ENCODE results near the gene TUB. TPM values are rescaled to one million over a fixed set of nuclear protein-coding genes. Genes with fewer than 3 reads are reported as not detected.
A peak's percentile ranks its signal among the peaks of the same experiment; 100 is the strongest.

TUB gene
- total and polyA plus RNA-seq, 2 of the 8 experiments (the other 6 are each of a cell fraction or from before 2014, with no cell fraction given): 15.3 to 31.3 TPM

GRCh38 chr11:8038393-8038792 lies 42.6 kb upstream of the TUB start:
- Histone ChIP-seq H3K4me2 (ENCODE audit: insufficient read depth in 1 of 2, low read depth in 2 of 2, low read length in 2 of 2) (no peak overlapping the region), H3K79me2 (ENCODE audit: control insufficient read depth in 1 of 2, insufficient read depth in 2 of 2, low read length in 2 of 2) (no peaks in the 10 kb centered on the region), H2BK20ac (ENCODE audit: low read length) (no peak overlapping the region), H3K56ac (replicated peaks; ENCODE audit: insufficient read length, low read depth, low read length) (no peak overlapping the region), H3K23ac (ENCODE audit: insufficient read length) (no peak overlapping the region), H2BK15ac (ENCODE audit: low read length) (no peak overlapping the region), H2BK120ac (replicated peaks; ENCODE audit: low read depth, low read length) (no peak overlapping the region), H3K27ac (ENCODE audit: low read depth, low read length) (no peak overlapping the region), H3K9me3 (ENCODE audit: insufficient read depth in 2 of 2, low read depth in 1 of 2, low read length in 1 of 2) (no peaks in the 10 kb centered on the region), H3K27me3 (replicated peaks in 1 of 4; ENCODE audit: control insufficient read depth in 3 of 4, extremely low read depth in 1 of 4, insufficient read depth in 3 of 4, low read length in 3 of 4) (no peaks in the 10 kb centered on the region; a peak in 1 of 7 replicates), H4K8ac (ENCODE audit: extremely low read depth, insufficient read depth, low read length) (no peak overlapping the region), H2AK5ac (ENCODE audit: low read depth, low read length) (no peak overlapping the region), H3K18ac (ENCODE audit: extremely low read depth, low read length) (no peak overlapping the region), H3K4me3 (ENCODE audit: extremely low read depth in 1 of 4, insufficient read depth in 2 of 4, low read depth in 3 of 4, low read length in 4 of 4) (no peak overlapping the region), H2BK5ac (ENCODE audit: low read depth, low read length) (no peak overlapping the region), H4K5ac (ENCODE audit: insufficient read length, low read depth, low read length) (no peak overlapping the region), H3K23me2 (ENCODE audit: low read depth, low read length) (no peaks in the 10 kb centered on the region), H4K91ac (replicated peaks; ENCODE audit: insufficient read length, low read length) (no peak overlapping the region), H3K36me3 (ENCODE audit: control insufficient read depth in 2 of 4, insufficient read depth in 4 of 4, low read length in 3 of 4) (no peaks in the 10 kb centered on the region), H3K4ac (replicated peaks; ENCODE audit: insufficient read length, low read depth, low read length) (no peak overlapping the region), H3K79me1 (ENCODE audit: low read depth, low read length) (no peaks in the 10 kb centered on the region), H2AFZ (ENCODE audit: low read length) (no peak overlapping the region), H3K9ac (replicated peaks in 1 of 4; ENCODE audit: extremely low read depth in 1 of 4, low read depth in 3 of 4, low read length in 3 of 4) (no peak overlapping the region), H2BK12ac (ENCODE audit: low read depth, low read length) (no peak overlapping the region), H4K20me1 (replicated peaks in 1 of 2; ENCODE audit: control insufficient read depth in 1 of 2, insufficient read depth in 2 of 2, low read length in 2 of 2) (no peaks in the 10 kb centered on the region), H3K14ac (ENCODE audit: insufficient read length) (no peak overlapping the region), H3K4me1 (replicated peaks in 1 of 4; ENCODE audit: control insufficient read depth in 3 of 4, insufficient read depth in 4 of 4, low read length in 3 of 4) (no peaks in the 10 kb centered on the region; a peak in 1 of 7 replicates)
- DNase-seq (ENCODE audit: low read depth in 1 of 2, low spot score in 2 of 2) (peak in 1 of 2 experiments; percentile 46), FAIRE-seq (no peak)
- TF ChIP-seq MAFK (IDR thresholded peaks at IDR 0.05; ENCODE audit: low read depth, low read length) (no peak), CBX8 (IDR thresholded peaks at IDR 0.05; ENCODE audit: borderline replicate concordance, low read depth, low read length) (no peak), SIX5 (IDR thresholded peaks at IDR 0.05; ENCODE audit: low read depth, low read length) (no peak), BACH1 (IDR thresholded peaks at IDR 0.05; ENCODE audit: low read length) (no peak), EP300 (IDR thresholded peaks at IDR 0.05; ENCODE audit: borderline replicate concordance in 1 of 2, low read depth in 2 of 2, low read length in 2 of 2) (no peak), RXRA (IDR thresholded peaks at IDR 0.05; ENCODE audit: insufficient read depth, low read depth, low read length) (no peak), ATF3 (IDR thresholded peaks at IDR 0.05; ENCODE audit: insufficient read depth, low read depth, low read length) (no peak)
- CTCF ChIA-PET (ENCODE audit: partially characterized antibody): interaction anchor here (1.0 to 31.7 kb wide), 6 partner anchors 12 to 52 kb away, joined by 3 to 1283 read pairs (median 5); partner anchors contain the start of gene TUB
- 83% methylated on average over 8 of the region's 8 CpGs; no CpG with 5 or more reads in 1 of the 2 experiments for WGBS, 2 experiments (ENCODE audit: extremely low coverage in 1 of 2, insufficient coverage in 1 of 2, insufficient read length in 1 of 2, insufficient replicate concordance in 2 of 2, low coverage in 1 of 2, low lambda C conversion rate in 2 of 2, missing lambda C conversion rate in 1 of 2)
- POLR2A ChIA-PET (ENCODE audit: partially characterized antibody): no interaction called here
